ENCODE measurements around the gene TES. TPM values are rescaled to one million over a fixed set of nuclear protein-coding genes. Genes with fewer than 3 reads are reported as not detected.

Gene TES
- total RNA-seq, 1 experiment from 2014 or later: 120 TPM

- Histone ChIP-seq H4K20me1 (ENCODE audit: low read length) (peaks cover 72% of the 10 kb centered on the region), H2AFZ (ENCODE audit: low read length) (no peak overlapping the region), H3K9me3 (ENCODE audit: low read length) (no peaks in the 10 kb centered on the region), H3K9ac (ENCODE audit: low read length) (no peak overlapping the region), H3K27ac (ENCODE audit: low read length) (peak overlapping the region; percentile 69), H3F3A (ENCODE audit: low read length, unreplicated experiment) (peaks cover 16% of the 10 kb centered on the region), H3K4me3 (ENCODE audit: low read length) (no peak overlapping the region), H3K9me2 (replicated peaks; ENCODE audit: low read length) (no peaks in the 10 kb centered on the region), H3K4me1 (ENCODE audit: insufficient read depth, low read length) (peaks cover 58% of the 10 kb centered on the region), H3K36me3 (ENCODE audit: low read depth, low read length) (peaks cover 9% of the 10 kb centered on the region; the same call in 1 of the 2 replicates), H3K27me3 (ENCODE audit: low read length) (no peaks in the 10 kb centered on the region), H3K79me2 (ENCODE audit: low read length) (peaks cover 97% of the 10 kb centered on the region), H3K4me2 (ENCODE audit: low read length) (no peak overlapping the region)
- ChIA-PET CTCF (no interaction called here), POLR2A (ENCODE audit: unreplicated experiment) (interaction anchor here (0.7 kb wide), 1 partner anchor 10 kb away, joined by 5 read pairs; no protein-coding TSS in a partner anchor)
- no TSS peak for BruUV-seq (replicated peaks)
- DNase-seq (no peak), ATAC-seq (no peak)
- TF ChIP-seq EZH2phosphoT487 (IDR thresholded peaks at IDR 0.05; ENCODE audit: borderline replicate concordance, low read length) (no peak), EZH2 (IDR thresholded peaks at IDR 0.05; ENCODE audit: low read length, unreplicated experiment) (no peak)
- TF ChIP-seq, protein P1, sequence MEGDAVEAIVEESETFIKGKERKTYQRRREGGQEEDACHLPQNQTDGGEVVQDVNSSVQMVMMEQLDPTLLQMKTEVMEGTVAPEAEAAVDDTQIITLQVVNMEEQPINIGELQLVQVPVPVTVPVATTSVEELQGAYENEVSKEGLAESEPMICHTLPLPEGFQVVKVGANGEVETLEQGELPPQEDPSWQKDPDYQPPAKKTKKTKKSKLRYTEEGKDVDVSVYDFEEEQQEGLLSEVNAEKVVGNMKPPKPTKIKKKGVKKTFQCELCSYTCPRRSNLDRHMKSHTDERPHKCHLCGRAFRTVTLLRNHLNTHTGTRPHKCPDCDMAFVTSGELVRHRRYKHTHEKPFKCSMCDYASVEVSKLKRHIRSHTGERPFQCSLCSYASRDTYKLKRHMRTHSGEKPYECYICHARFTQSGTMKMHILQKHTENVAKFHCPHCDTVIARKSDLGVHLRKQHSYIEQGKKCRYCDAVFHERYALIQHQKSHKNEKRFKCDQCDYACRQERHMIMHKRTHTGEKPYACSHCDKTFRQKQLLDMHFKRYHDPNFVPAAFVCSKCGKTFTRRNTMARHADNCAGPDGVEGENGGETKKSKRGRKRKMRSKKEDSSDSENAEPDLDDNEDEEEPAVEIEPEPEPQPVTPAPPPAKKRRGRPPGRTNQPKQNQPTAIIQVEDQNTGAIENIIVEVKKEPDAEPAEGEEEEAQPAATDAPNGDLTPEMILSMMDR (conservative IDR thresholded peaks at IDR 0.05; ENCODE audit: low read depth, low read length): no peak
- intact Hi-C loops (cut with micrococcal nuclease): no loop called here
These were observed 15.5 kb downstream of the TES start for GRCh38 chr7:116225860-116226259.

GRCh38 chr7:116226664-116227063 lies 16.3 kb downstream of the TES start:
- peaks cover 66% of the 10 kb centered on the region for H3K4me1 ChIP-seq (ENCODE audit: insufficient read depth, low read length)
- DNase-seq (peak; percentile 48), ATAC-seq (peak; percentile 52)
- ChIA-PET POLR2A (ENCODE audit: unreplicated experiment) (interaction anchor here (0.6 to 1.0 kb wide), 5 partner anchors 9 to 317 kb away, joined by 3 to 14 read pairs (median 5); partner anchors contain the start of gene TES), CTCF (interaction anchor here (0.6 kb wide), 1 partner anchor 362 kb away, joined by 3 read pairs; no protein-coding TSS in a partner anchor)
- H3K27me3 ChIP-seq (ENCODE audit: low read length): no peaks in the 10 kb centered on the region
- peaks cover 9% of the 10 kb centered on the region; the same call in 1 of the 2 replicates for H3K36me3 ChIP-seq (ENCODE audit: low read depth, low read length)
- H3K9me2 ChIP-seq (replicated peaks; ENCODE audit: low read length): no peaks in the 10 kb centered on the region
- peaks cover 68% of the 10 kb centered on the region for H4K20me1 ChIP-seq (ENCODE audit: low read length)
- intact Hi-C loops (cut with micrococcal nuclease): loop anchor here (1.0 kb wide), 1 partner anchor 8 kb away; no protein-coding TSS in a partner anchor
- H2AFZ ChIP-seq (ENCODE audit: low read length): no peak overlapping the region
- no peak overlapping the region for H3K9ac ChIP-seq (ENCODE audit: low read length)
- peak overlapping the region; percentile 69 for H3K27ac ChIP-seq (ENCODE audit: low read length)
- H3K4me2 ChIP-seq (ENCODE audit: low read length): peak overlapping the region; percentile 45
- no peak overlapping the region for H3K4me3 ChIP-seq (ENCODE audit: low read length)
- TF ChIP-seq, protein P1 (conservative IDR thresholded peaks at IDR 0.05; ENCODE audit: low read depth, low read length): no peak
- no peak for TF ChIP-seq EZH2phosphoT487 (IDR thresholded peaks at IDR 0.05; ENCODE audit: borderline replicate concordance, low read length)
- no peak for TF ChIP-seq EZH2 (IDR thresholded peaks at IDR 0.05; ENCODE audit: low read length, unreplicated experiment)
- peaks cover 22% of the 10 kb centered on the region for H3F3A ChIP-seq (ENCODE audit: low read length, unreplicated experiment)
- no TSS peak for BruUV-seq (replicated peaks)
- H3K79me2 ChIP-seq (ENCODE audit: low read length): peaks cover 97% of the 10 kb centered on the region
- H3K9me3 ChIP-seq (ENCODE audit: low read length): no peaks in the 10 kb centered on the region

DNA sequence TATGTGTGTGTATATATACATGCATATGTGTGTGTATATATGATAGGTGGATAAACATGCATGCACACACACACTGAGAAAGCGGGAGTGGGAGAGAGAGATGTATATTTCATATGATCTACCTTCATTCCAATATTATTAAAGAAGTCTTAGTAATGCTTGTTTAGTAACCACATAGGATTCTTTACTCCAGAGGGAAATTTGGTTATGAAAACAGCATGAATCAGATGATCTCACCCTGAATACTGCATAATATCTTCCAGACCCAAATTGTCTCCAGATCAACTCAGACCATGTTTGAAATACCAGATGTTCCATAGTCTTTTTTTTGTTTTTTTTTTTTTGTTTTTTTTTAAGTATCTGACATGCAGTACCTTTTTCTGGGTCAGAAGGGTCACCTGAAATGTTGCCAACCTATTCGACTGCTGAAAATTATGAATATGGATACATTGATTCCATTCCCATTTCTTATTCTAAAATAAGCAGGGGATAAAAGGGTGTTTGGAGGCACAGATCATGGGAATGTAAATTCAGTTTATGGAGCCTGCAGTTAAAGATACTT lies 17.4 kb downstream of the TES start:
- H3F3A ChIP-seq (ENCODE audit: low read length, unreplicated experiment): peaks cover 22% of the 10 kb centered on the region
- TF ChIP-seq, protein P1 (conservative IDR thresholded peaks at IDR 0.05; ENCODE audit: low read depth, low read length): no peak
- TF ChIP-seq EZH2 (IDR thresholded peaks at IDR 0.05; ENCODE audit: low read length, unreplicated experiment): no peak
- TF ChIP-seq EZH2phosphoT487 (IDR thresholded peaks at IDR 0.05; ENCODE audit: borderline replicate concordance, low read length): no peak
- ChIA-PET CTCF (interaction anchor here (0.6 kb wide), 1 partner anchor 162 kb away, joined by 3 read pairs; no protein-coding TSS in a partner anchor), POLR2A (ENCODE audit: unreplicated experiment) (no interaction called here)
- ATAC-seq (peak; percentile 68), DNase-seq (peak; percentile 85)
- H3K27me3 ChIP-seq (ENCODE audit: low read length): no peaks in the 10 kb centered on the region
- H3K4me3 ChIP-seq (ENCODE audit: low read length): 0 out of 2 replicates have a peak overlapping the region, but pooled peaks have one; percentile 18
- H3K9ac ChIP-seq (ENCODE audit: low read length): peak overlapping the region; percentile 8; the same call in 1 of the 2 replicates
- intact Hi-C loops (cut with micrococcal nuclease): loop anchor here (1.0 kb wide), 1 partner anchor 9 kb away; no protein-coding TSS in a partner anchor
- H3K4me1 ChIP-seq (ENCODE audit: insufficient read depth, low read length): peaks cover 77% of the 10 kb centered on the region
- H3K4me2 ChIP-seq (ENCODE audit: low read length): peak overlapping the region; percentile 68
- peaks cover 63% of the 10 kb centered on the region for H4K20me1 ChIP-seq (ENCODE audit: low read length)
- no peak overlapping the region for H2AFZ ChIP-seq (ENCODE audit: low read length)
- H3K9me3 ChIP-seq (ENCODE audit: low read length): no peaks in the 10 kb centered on the region
- peaks cover 97% of the 10 kb centered on the region for H3K79me2 ChIP-seq (ENCODE audit: low read length)
- no TSS peak for BruUV-seq (replicated peaks)
- H3K36me3 ChIP-seq (ENCODE audit: low read depth, low read length): peaks cover 9% of the 10 kb centered on the region; the same call in 1 of the 2 replicates
- H3K27ac ChIP-seq (ENCODE audit: low read length): peak overlapping the region; percentile 73
- no peaks in the 10 kb centered on the region for H3K9me2 ChIP-seq (replicated peaks; ENCODE audit: low read length)
